Endothelial cell of umbilical vein (primary cell): ENCODE results near the gene MAMSTR. TPM values are rescaled to one million over a fixed set of nuclear protein-coding genes. Genes with fewer than 3 reads are reported as not detected.

Experiments used
- BruUV-seq: library from RNA; stranded (reverse); fragments of 400-500 nt; replicated peaks from 2 replicates; lab custom pipeline; 2021; lab: Mats Ljungman, UMichigan
- CTCF ChIA-PET: fragments of 300-600, 350-600 bp; sonication (Branson Sonifier 250); formaldehyde crosslinking; loops from one replicate; lab custom pipeline; 2021; ENCODE audit warnings: antibody characterized with exemption, inconsistent platforms; lab: Charles Lee
- POLR2A ChIA-PET: fragments of 300-600, 350-600 bp; sonication (Branson Sonifier 250); formaldehyde crosslinking; loops from one replicate; lab custom pipeline; 2021; ENCODE audit warnings: antibody characterized with exemption, inconsistent platforms; lab: Charles Lee
- DNase-seq: peaks from one replicate; pipeline ENCODE4 v3.0.0-alpha.2; 2011; ENCODE audit warnings: low read depth, low spot score
- FAIRE-seq: peaks from 2 replicates; lab custom pipeline; 2011; peaks lifted over from hg19 to GRCh38; lab: Jason Lieb, UNC
- H2AFZ ChIP-seq: 2 replicates; pipeline ENCODE4 v1.6.0; 2012; ENCODE audit warnings: low read depth, low read length, control low read depth, inconsistent platforms
- H3K27ac ChIP-seq: 2 replicates; pipeline ENCODE4 v1.5.1; 2011; ENCODE audit warnings: low read depth, mild to moderate bottlenecking, control low read depth, low read length, moderate library complexity; ENCODE audit not compliant: insufficient read depth
- H3K27me3 ChIP-seq, 2 experiments: 2 replicates each; pipeline versions ENCODE4 v1.6.0 to v1.6.1; 2011; ENCODE audit warnings: low read length in 2 of 2, mixed read lengths in 1 of 2; ENCODE audit not compliant: control insufficient read depth in 2 of 2, insufficient read depth in 2 of 2
- H3K36me3 ChIP-seq, 2 experiments: 2 replicates in 1 of 2; 3 replicates in 1 of 2; pipeline ENCODE4 v1.5.1; 2011; ENCODE audit warnings: low read length in 2 of 2, mild to moderate bottlenecking in 1 of 2, moderate library complexity in 1 of 2; ENCODE audit not compliant: control insufficient read depth in 2 of 2, insufficient read depth in 2 of 2; ENCODE audit errors: extremely low read depth in 1 of 2
- H3K4me1 ChIP-seq: 3 replicates; pipeline ENCODE4 v1.5.1; 2011; ENCODE audit warnings: mild to moderate bottlenecking, low read length; ENCODE audit not compliant: control insufficient read depth, insufficient read depth; ENCODE audit errors: extremely low read depth
- H3K4me2 ChIP-seq: 2 replicates; pipeline ENCODE4 v1.6.1; 2011; ENCODE audit warnings: low read length, control low read depth, mixed read lengths; ENCODE audit not compliant: insufficient read depth
- H3K4me3 ChIP-seq, 3 experiments: fragments of 200-600 bp in 1 of 3; sonication (generic), shearing (Covaris generic) in 1 of 3; replicated peaks in 1 of 3; 2 replicates each; pipeline ENCODE4 v1.5.1; 2011 to 2016; ENCODE audit warnings: control low read depth in 3 of 3, low read length in 3 of 3, mild to moderate bottlenecking in 2 of 3, inconsistent platforms in 1 of 3, low read depth in 1 of 3, moderate library complexity in 1 of 3; ENCODE audit not compliant: insufficient read depth in 1 of 3
- H3K79me2 ChIP-seq: 2 replicates; pipeline ENCODE4 v1.6.0; 2012; ENCODE audit warnings: low read length, inconsistent platforms; ENCODE audit not compliant: control insufficient read depth, insufficient read depth
- H3K9ac ChIP-seq: replicated peaks from 2 replicates; pipeline ENCODE3; 2011; ENCODE audit warnings: low read length, control low read depth; ENCODE audit not compliant: insufficient read depth; ENCODE audit errors: extremely low read depth
- H3K9me1 ChIP-seq: replicated peaks from 3 replicates; pipeline ENCODE4 v1.6.0; 2011; ENCODE audit warnings: mild to moderate bottlenecking, low read length; ENCODE audit not compliant: control insufficient read depth, insufficient read depth; ENCODE audit errors: extremely low read depth
- H3K9me3 ChIP-seq: replicated peaks from 2 replicates; pipeline ENCODE4 v1.5.1; 2012; ENCODE audit warnings: low read length, inconsistent platforms; ENCODE audit not compliant: control insufficient read depth, insufficient read depth
- H4K20me1 ChIP-seq: replicated peaks from 2 replicates; pipeline ENCODE3; 2011; ENCODE audit warnings: mild to moderate bottlenecking, low read length; ENCODE audit not compliant: control insufficient read depth, insufficient read depth; ENCODE audit errors: extremely low read depth
- CTCF ChIP-seq, 2 donors: IDR thresholded peaks; 1 replicate in 1 of 2; 2 replicates in 1 of 2; pipeline ENCODE4 v1.5.1; 2011; ENCODE audit warnings: low read length in 2 of 2, mild to moderate bottlenecking in 2 of 2, moderate library complexity in 2 of 2, control low read depth in 1 of 2, inconsistent platforms in 1 of 2, low read depth in 1 of 2; ENCODE audit not compliant: insufficient read depth in 1 of 2; ENCODE audit errors: extremely low read depth in 1 of 2
- EZH2 ChIP-seq: IDR thresholded peaks from 2 replicates; pipeline ENCODE4 v1.6.1; 2012; ENCODE audit warnings: borderline replicate concordance, low read depth, mild to moderate bottlenecking, moderate library complexity, low read length, inconsistent platforms; ENCODE audit not compliant: severe bottlenecking
- FOS ChIP-seq: IDR thresholded peaks from 2 replicates; pipeline ENCODE4 v1.6.1; 2011; ENCODE audit warnings: mild to moderate bottlenecking, low read length, moderate library complexity, borderline replicate concordance; ENCODE audit not compliant: insufficient read depth
- GATA2 ChIP-seq: IDR thresholded peaks from 2 replicates; pipeline ENCODE4 v1.7.0; 2011; ENCODE audit warnings: low read depth, mild to moderate bottlenecking, moderate library complexity, mixed read lengths, low read length; ENCODE audit not compliant: insufficient read length, insufficient read depth
- JUN ChIP-seq: IDR thresholded peaks from 2 replicates; pipeline ENCODE4 v1.6.1; 2011; ENCODE audit warnings: borderline replicate concordance, low read depth; ENCODE audit not compliant: insufficient read length, insufficient read depth
- MYC ChIP-seq: IDR thresholded peaks from one replicate; pipeline ENCODE4 v1.6.1; 2011; ENCODE audit warnings: mild to moderate bottlenecking, low read depth, low read length
- POLR2A ChIP-seq: IDR thresholded peaks from 2 replicates; pipeline ENCODE4 v1.6.1; 2012; ENCODE audit warnings: low read depth, mild to moderate bottlenecking, control low read depth, low read length
- POLR2AphosphoS5 ChIP-seq: IDR thresholded peaks from 2 replicates; pipeline ENCODE4 v1.6.1; 2012; ENCODE audit warnings: low read depth, mild to moderate bottlenecking, control low read depth, low read length, moderate library complexity; ENCODE audit not compliant: insufficient read depth
- dilution Hi-C: fragments of 300-500 bp; cut with MboI; formaldehyde crosslinking; loops from one replicate; pipeline ENCODE4 v1.15.0; 2019; ENCODE audit warnings: low sequenced_read_pairs; ENCODE audit not compliant: extremely low pct_ligation_motif_present
- intact Hi-C: fragments of 100-400 bp; cut with micrococcal nuclease; formaldehyde crosslinking; loops from one replicate; pipeline ENCODE4 v1.10.0; 2022
- polyA plus RNA-seq, 4 experiments: library from polyadenylated mRNA; depleted of rRNA in 3 of 4; stranded (reverse) in 3 of 4; unstranded in 1 of 4; fragments of >200 nt; gene quantifications; 2 replicates each; pipeline versions ENCODE4 v1.2.1 to v1.2.3, GENCODE V29; 2011 to 2012; ENCODE audit warnings: missing spikeins in 1 of 4
- total RNA-seq: library from RNA; stranded (reverse); gene quantifications from 2 replicates; pipeline ENCODE4 v1.2.3, GENCODE V29; 2021
- TF ChIP-seq, protein P1 (sequence below): IDR thresholded peaks from 2 replicates; pipeline ENCODE4 v1.6.1; 2011; ENCODE audit not compliant: insufficient read depth, insufficient read length

Gene MAMSTR
- total and polyA plus RNA-seq, 2 donors (not counting 3 experiments of a cell fraction or from before 2014, with no cell fraction given): 0.57 to 0.84 TPM

GRCh38 chr19:48757741-48758144 lies 38.2 kb upstream of the MAMSTR start:
- H4K20me1 ChIP-seq: no peaks in the 10 kb centered on the region

GRCh38 chr19:48757089-48757675 lies 37.7 kb upstream of the MAMSTR start:
- Histone ChIP-seq H3K27me3 (no peaks in the 10 kb centered on the region), H2AFZ (no peak overlapping the region), H3K9me3 (no peaks in the 10 kb centered on the region), H3K36me3 (no peaks in the 10 kb centered on the region), H3K79me2 (peaks cover 1% of the 10 kb centered on the region), H3K27ac (no peak overlapping the region), H4K20me1 (no peaks in the 10 kb centered on the region), H3K9me1 (no peaks in the 10 kb centered on the region), H3K4me3 (no peak overlapping the region), H3K4me1 (peaks cover 14% of the 10 kb centered on the region), H3K9ac (no peak overlapping the region), H3K4me2 (no peak overlapping the region)
- DNase-seq (no peak), FAIRE-seq (no peak)
- dilution Hi-C loops: no loop called here
- intact Hi-C loops: no loop called here
- CTCF ChIA-PET: no interaction called here
- POLR2A ChIA-PET: no interaction called here
- TF ChIP-seq GATA2 (no peak), FOS (no peak), POLR2AphosphoS5 (no peak), CTCF (IDR thresholded peaks at IDR 0.05; ENCODE audit: extremely low read depth in 1 of 2, insufficient read depth in 1 of 2, low read depth in 1 of 2, low read length in 2 of 2) (no peak), EZH2 (no peak), POLR2A (no peak), JUN (no peak), MYC (no peak)
- TF ChIP-seq, protein P1, sequence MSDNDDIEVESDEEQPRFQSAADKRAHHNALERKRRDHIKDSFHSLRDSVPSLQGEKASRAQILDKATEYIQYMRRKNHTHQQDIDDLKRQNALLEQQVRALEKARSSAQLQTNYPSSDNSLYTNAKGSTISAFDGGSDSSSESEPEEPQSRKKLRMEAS: no peak
- BruUV-seq: no TSS peak

More at GRCh38 chr19:48757741-48758144, 38.2 kb upstream of the MAMSTR start:
- no peak for FAIRE-seq
- no peaks in the 10 kb centered on the region for H3K9me1 ChIP-seq
- H3K9ac ChIP-seq: no peak overlapping the region
- intact Hi-C loops: no loop called here
- no peak overlapping the region for H3K4me3 ChIP-seq
- no peaks in the 10 kb centered on the region for H3K36me3 ChIP-seq
- POLR2A ChIA-PET: no interaction called here
- TF ChIP-seq MYC: no peak
- no peaks in the 10 kb centered on the region for H3K79me2 ChIP-seq
- no peak for DNase-seq
- no peaks in the 10 kb centered on the region for H3K9me3 ChIP-seq
- no TSS peak for BruUV-seq
- no peak overlapping the region for H3K4me2 ChIP-seq
- H3K27me3 ChIP-seq: peaks cover 0 to 3% of the 10 kb centered on the region in 2 experiments
- H2AFZ ChIP-seq: no peak overlapping the region
- CTCF ChIA-PET: interaction anchor here (0.7 kb wide), 1 partner anchor 85 kb away, joined by 3 read pairs; no protein-coding TSS in a partner anchor
- H3K27ac ChIP-seq: no peak overlapping the region
- dilution Hi-C loops: no loop called here
- H3K4me1 ChIP-seq: peaks cover 11% of the 10 kb centered on the region
